Measurements from ENCODE around the gene DYRK2.
A peak's percentile ranks its signal among the peaks of the same experiment; 100 is the strongest.

Gene DYRK2

GRCh38 chr12:67648521-67649260, at the start of gene DYRK2:
Gene DYRK2, plus strand, starts transcription at chr12:67648745. Its CDS starts 389 bp downstream, at chr12:67649134.
- DNase-seq (ENCODE audit: low read depth): peak; percentile 70

- DNase-seq (ENCODE audit: low read depth): no peak
Measured at GRCh38 chr12:67599691-67600090, 48.9 kb upstream of the DYRK2 start.

GRCh38 chr12:67601126-67601525, 47.4 kb upstream of the DYRK2 start:
- no peak for DNase-seq (ENCODE audit: low read depth)

- DNase-seq (ENCODE audit: low read depth): no peak
Measured at GRCh38 chr12:67609226-67609870, 39.2 kb upstream of the DYRK2 start.

GRCh38 chr12:67613040-67613439, 35.5 kb upstream of the DYRK2 start:
- no peak for DNase-seq (ENCODE audit: low read depth)

- no peak for DNase-seq (ENCODE audit: low read depth)
Measured at GRCh38 chr12:67617629-67618028, 30.9 kb upstream of the DYRK2 start.

- no peak for DNase-seq (ENCODE audit: low read depth)
Measured at GRCh38 chr12:67618303-67618702, 30.2 kb upstream of the DYRK2 start.

GRCh38 chr12:67621112-67621511, 27.4 kb upstream of the DYRK2 start:
- DNase-seq (ENCODE audit: low read depth): no peak

- DNase-seq (ENCODE audit: low read depth): no peak
Measured at GRCh38 chr12:67621926-67622325, 26.6 kb upstream of the DYRK2 start.

- DNase-seq (ENCODE audit: low read depth): no peak
Measured at GRCh38 chr12:67623259-67623658, 25.3 kb upstream of the DYRK2 start.

- no peak for DNase-seq (ENCODE audit: low read depth)
Measured at GRCh38 chr12:67624355-67624754, 24.2 kb upstream of the DYRK2 start.

GRCh38 chr12:67625004-67625403, 23.5 kb upstream of the DYRK2 start:
- no peak for DNase-seq (ENCODE audit: low read depth)

GRCh38 chr12:67626156-67626555, 22.4 kb upstream of the DYRK2 start:
- DNase-seq (ENCODE audit: low read depth): no peak

- peak; percentile 64 for DNase-seq (ENCODE audit: low read depth)
Measured at GRCh38 chr12:67630373-67631088, 18.0 kb upstream of the DYRK2 start.

GRCh38 chr12:67632005-67632404, 16.5 kb upstream of the DYRK2 start:
- no peak for DNase-seq (ENCODE audit: low read depth)

GRCh38 chr12:67633024-67633610, 15.4 kb upstream of the DYRK2 start:
- no peak for DNase-seq (ENCODE audit: low read depth)

GRCh38 chr12:67633708-67634107, 14.8 kb upstream of the DYRK2 start:
- no peak for DNase-seq (ENCODE audit: low read depth)

- no peak for DNase-seq (ENCODE audit: low read depth)
Measured at GRCh38 chr12:67634303-67634761, 14.2 kb upstream of the DYRK2 start.

- no peak for DNase-seq (ENCODE audit: low read depth)
Measured at GRCh38 chr12:67637718-67638117, 10.8 kb upstream of the DYRK2 start.

- DNase-seq (ENCODE audit: low read depth): no peak
Measured at GRCh38 chr12:67638694-67639093, 9.9 kb upstream of the DYRK2 start.

GRCh38 chr12:67640863-67641262, 7.7 kb upstream of the DYRK2 start:
- no peak for DNase-seq (ENCODE audit: low read depth)

GRCh38 chr12:67645126-67645525, 3.4 kb upstream of the DYRK2 start:
- DNase-seq (ENCODE audit: low read depth): no peak

GRCh38 chr12:67645601-67646000, 2.9 kb upstream of the DYRK2 start:
- DNase-seq (ENCODE audit: low read depth): no peak
